WTC11 (cell line): Measurements from ENCODE around the gene HEPHL1.

Experiments used
- ETV6 ChIP-seq: sonication (generic); formaldehyde crosslinking; IDR thresholded peaks from 2 replicates; pipeline ENCODE4 v1.8.1; 2022; ENCODE audit warnings: mild to moderate bottlenecking, missing genetic modification reagents
- FOXJ3 ChIP-seq: sonication (generic); formaldehyde crosslinking; IDR thresholded peaks from 2 replicates; pipeline ENCODE4 v1.9.0; 2021; ENCODE audit warnings: missing genetic modification reagents, mild to moderate bottlenecking, borderline replicate concordance
- JUN ChIP-seq: sonication (generic); formaldehyde crosslinking; IDR thresholded peaks from 2 replicates; pipeline ENCODE4 v1.8.0; 2023; ENCODE audit warnings: mild to moderate bottlenecking, missing genetic modification reagents
- NR1H2 ChIP-seq: sonication (generic); formaldehyde crosslinking; IDR thresholded peaks from 2 replicates; pipeline ENCODE4 v1.9.0; 2021; ENCODE audit warnings: mild to moderate bottlenecking, moderate library complexity, missing genetic modification reagents
- RELA ChIP-seq: sonication (generic); formaldehyde crosslinking; IDR thresholded peaks from 2 replicates; pipeline ENCODE4 v1.8.1; 2022; ENCODE audit warnings: missing genetic modification reagents, mild to moderate bottlenecking, borderline replicate concordance
- SMAD3 ChIP-seq: sonication (generic); formaldehyde crosslinking; IDR thresholded peaks from 2 replicates; pipeline ENCODE4 v1.8.0; 2022; ENCODE audit warnings: missing genetic modification reagents, mild to moderate bottlenecking, borderline replicate concordance
- SOX15 ChIP-seq: fragments of 250-450 bp; sonication (Bioruptor Pico); IDR thresholded peaks from 2 replicates; pipeline ENCODE4 v1.9.0; 2021; ENCODE audit warnings: mild to moderate bottlenecking
- SP1 ChIP-seq: sonication (generic); formaldehyde crosslinking; conservative IDR thresholded peaks from 2 replicates; pipeline ENCODE4 v1.8.1; 2022; ENCODE audit warnings: missing genetic modification reagents
- ZNF138 ChIP-seq: sonication (generic); formaldehyde crosslinking; conservative IDR thresholded peaks from 2 replicates; pipeline ENCODE4 v1.8.1; 2022; ENCODE audit warnings: mild to moderate bottlenecking, moderate library complexity, missing genetic modification reagents
- TF ChIP-seq, protein P1 (sequence below): fragments of 200-600 bp; IDR thresholded peaks from 2 replicates; pipeline ENCODE4 v1.8.0; 2022; ENCODE audit warnings: antibody characterized with exemption
- TF ChIP-seq, protein P2 (sequence below): sonication (generic); formaldehyde crosslinking; IDR thresholded peaks from 2 replicates; pipeline ENCODE4 v1.8.0; 2022; ENCODE audit warnings: mild to moderate bottlenecking, missing genetic modification reagents
- TF ChIP-seq, protein P3 (sequence below): sonication (generic); formaldehyde crosslinking; IDR thresholded peaks from 2 replicates; pipeline ENCODE4 v1.8.1; 2023; ENCODE audit warnings: mild to moderate bottlenecking, missing genetic modification reagents, moderate library complexity
- TF ChIP-seq, protein P4 (sequence below): sonication (generic); formaldehyde crosslinking; IDR thresholded peaks from 2 replicates; pipeline ENCODE4 v1.8.1; 2022; ENCODE audit warnings: mild to moderate bottlenecking, moderate library complexity, missing genetic modification reagents

DNA sequence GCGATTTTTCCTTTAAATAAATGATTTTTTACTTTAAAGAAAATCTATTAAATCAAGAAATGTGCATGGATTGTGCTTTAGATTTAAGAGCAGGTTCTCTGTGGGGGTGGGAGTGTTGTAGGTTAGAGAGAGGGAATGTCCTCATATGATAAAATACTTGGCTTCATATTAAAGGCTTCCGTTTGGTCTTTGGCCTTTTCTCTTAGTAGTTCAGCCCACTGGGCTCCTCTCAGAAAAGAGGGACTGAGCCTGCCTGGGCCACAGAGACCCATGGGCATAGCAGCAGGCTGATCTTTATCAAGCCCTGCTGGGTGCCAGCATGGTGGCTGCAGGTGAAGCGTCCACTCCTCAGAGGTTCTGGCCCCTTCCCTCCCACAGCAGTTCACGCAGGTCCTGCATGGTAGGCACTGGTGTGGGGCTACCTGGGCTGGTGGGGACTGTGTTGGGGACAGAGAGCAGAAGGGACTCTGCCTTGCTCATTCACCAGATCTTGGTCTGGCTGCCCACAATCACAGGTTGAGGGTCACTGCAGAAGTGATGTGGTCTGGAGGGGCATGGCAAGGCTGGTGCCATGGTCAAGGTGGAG lies 111.8 kb downstream of the HEPHL1 start:
- no peak for TF ChIP-seq SOX15 (CRISPR knock-in tag)
- TF ChIP-seq, protein P1, sequence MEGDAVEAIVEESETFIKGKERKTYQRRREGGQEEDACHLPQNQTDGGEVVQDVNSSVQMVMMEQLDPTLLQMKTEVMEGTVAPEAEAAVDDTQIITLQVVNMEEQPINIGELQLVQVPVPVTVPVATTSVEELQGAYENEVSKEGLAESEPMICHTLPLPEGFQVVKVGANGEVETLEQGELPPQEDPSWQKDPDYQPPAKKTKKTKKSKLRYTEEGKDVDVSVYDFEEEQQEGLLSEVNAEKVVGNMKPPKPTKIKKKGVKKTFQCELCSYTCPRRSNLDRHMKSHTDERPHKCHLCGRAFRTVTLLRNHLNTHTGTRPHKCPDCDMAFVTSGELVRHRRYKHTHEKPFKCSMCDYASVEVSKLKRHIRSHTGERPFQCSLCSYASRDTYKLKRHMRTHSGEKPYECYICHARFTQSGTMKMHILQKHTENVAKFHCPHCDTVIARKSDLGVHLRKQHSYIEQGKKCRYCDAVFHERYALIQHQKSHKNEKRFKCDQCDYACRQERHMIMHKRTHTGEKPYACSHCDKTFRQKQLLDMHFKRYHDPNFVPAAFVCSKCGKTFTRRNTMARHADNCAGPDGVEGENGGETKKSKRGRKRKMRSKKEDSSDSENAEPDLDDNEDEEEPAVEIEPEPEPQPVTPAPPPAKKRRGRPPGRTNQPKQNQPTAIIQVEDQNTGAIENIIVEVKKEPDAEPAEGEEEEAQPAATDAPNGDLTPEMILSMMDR = no peak
- TF ChIP-seq, protein P2, sequence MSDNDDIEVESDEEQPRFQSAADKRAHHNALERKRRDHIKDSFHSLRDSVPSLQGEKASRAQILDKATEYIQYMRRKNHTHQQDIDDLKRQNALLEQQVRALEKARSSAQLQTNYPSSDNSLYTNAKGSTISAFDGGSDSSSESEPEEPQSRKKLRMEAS (CRISPR knock-in tag) = no peak
- no peak for TF ChIP-seq JUN (CRISPR knock-in tag)
- no peak for TF ChIP-seq SP1
- TF ChIP-seq, protein P3, sequence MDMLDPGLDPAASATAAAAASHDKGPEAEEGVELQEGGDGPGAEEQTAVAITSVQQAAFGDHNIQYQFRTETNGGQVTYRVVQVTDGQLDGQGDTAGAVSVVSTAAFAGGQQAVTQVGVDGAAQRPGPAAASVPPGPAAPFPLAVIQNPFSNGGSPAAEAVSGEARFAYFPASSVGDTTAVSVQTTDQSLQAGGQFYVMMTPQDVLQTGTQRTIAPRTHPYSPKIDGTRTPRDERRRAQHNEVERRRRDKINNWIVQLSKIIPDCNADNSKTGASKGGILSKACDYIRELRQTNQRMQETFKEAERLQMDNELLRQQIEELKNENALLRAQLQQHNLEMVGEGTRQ (CRISPR knock-in tag) = no peak
- no peak for TF ChIP-seq ZNF138
- no peak for TF ChIP-seq ETV6 (CRISPR knock-in tag)
- TF ChIP-seq, protein P4, sequence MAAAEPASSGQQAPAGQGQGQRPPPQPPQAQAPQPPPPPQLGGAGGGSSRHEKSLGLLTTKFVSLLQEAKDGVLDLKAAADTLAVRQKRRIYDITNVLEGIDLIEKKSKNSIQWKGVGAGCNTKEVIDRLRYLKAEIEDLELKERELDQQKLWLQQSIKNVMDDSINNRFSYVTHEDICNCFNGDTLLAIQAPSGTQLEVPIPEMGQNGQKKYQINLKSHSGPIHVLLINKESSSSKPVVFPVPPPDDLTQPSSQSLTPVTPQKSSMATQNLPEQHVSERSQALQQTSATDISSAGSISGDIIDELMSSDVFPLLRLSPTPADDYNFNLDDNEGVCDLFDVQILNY = no peak
- TF ChIP-seq SMAD3 (CRISPR knock-in tag) = no peak
- no peak for TF ChIP-seq RELA (CRISPR knock-in tag)
- TF ChIP-seq FOXJ3 (CRISPR knock-in tag) = no peak
- no peak for TF ChIP-seq NR1H2 (CRISPR knock-in tag)
